NB4 (cell line): ENCODE results near the gene KCNJ4.

ENCODE experiments used
- POLR2A ChIP-seq: IDR thresholded peaks from 2 replicates; pipeline ENCODE4 v1.6.1; 2011; ENCODE audit warnings: mild to moderate bottlenecking; ENCODE audit not compliant: insufficient read length; ENCODE audit errors: extremely low read depth
- TF ChIP-seq, protein P1 (sequence below): IDR thresholded peaks from one replicate; pipeline ENCODE4 v1.5.1; 2012; ENCODE audit warnings: low read depth, low read length
- TF ChIP-seq, protein P2 (sequence below): IDR thresholded peaks from 2 replicates; pipeline ENCODE4 v1.6.1; 2011; ENCODE audit warnings: low read depth, low read length

DNA sequence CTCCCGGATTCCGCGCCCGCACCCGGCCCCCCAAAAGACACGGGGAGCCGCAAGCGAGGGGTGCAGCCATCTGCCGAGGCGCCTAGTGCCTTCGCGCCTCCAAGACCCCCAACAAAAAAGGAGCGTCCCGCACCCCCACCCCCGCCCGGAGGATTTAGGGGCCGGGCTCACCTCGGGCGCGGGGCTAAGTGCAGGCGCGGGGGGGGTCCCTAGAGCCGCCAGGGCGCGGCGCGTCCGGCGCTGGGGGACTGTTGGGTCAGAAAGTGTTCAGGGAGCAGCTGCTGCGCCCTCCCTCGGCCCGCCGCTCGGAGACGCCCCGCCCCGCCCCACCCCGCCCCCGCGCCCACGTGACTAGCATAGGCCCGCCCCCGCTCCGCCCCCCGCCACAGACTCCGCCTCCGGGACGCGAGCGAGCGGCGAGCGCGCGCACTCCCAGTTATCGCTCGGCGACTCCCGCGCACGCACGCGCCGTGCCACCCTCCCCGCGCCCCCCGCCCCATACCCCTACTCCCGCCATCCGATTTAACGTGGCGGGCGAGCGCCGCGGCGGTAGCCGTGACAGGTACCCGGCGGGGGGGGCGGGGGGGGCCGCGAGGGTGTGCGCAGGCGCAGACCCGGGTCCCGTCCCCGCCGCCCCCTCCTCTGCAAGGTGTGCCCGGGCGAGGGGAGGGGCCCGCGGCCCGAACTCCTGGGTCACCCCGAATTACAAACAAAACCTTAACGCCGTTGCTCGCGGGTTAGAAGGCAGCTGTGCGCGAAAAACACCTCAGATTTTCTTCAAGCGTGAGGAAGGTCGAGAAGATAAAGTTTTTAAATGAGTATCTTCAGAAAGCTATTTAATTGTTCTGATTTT, 56.2 kb downstream of the KCNJ4 start:
- TF ChIP-seq, protein P1, sequence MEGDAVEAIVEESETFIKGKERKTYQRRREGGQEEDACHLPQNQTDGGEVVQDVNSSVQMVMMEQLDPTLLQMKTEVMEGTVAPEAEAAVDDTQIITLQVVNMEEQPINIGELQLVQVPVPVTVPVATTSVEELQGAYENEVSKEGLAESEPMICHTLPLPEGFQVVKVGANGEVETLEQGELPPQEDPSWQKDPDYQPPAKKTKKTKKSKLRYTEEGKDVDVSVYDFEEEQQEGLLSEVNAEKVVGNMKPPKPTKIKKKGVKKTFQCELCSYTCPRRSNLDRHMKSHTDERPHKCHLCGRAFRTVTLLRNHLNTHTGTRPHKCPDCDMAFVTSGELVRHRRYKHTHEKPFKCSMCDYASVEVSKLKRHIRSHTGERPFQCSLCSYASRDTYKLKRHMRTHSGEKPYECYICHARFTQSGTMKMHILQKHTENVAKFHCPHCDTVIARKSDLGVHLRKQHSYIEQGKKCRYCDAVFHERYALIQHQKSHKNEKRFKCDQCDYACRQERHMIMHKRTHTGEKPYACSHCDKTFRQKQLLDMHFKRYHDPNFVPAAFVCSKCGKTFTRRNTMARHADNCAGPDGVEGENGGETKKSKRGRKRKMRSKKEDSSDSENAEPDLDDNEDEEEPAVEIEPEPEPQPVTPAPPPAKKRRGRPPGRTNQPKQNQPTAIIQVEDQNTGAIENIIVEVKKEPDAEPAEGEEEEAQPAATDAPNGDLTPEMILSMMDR = no peak
- no peak for TF ChIP-seq POLR2A
- TF ChIP-seq, protein P2, sequence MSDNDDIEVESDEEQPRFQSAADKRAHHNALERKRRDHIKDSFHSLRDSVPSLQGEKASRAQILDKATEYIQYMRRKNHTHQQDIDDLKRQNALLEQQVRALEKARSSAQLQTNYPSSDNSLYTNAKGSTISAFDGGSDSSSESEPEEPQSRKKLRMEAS = no peak
